CD4-positive, alpha-beta T cell treated with Interleukin-21 for 1 hour (primary cell): Measurements from ENCODE around the gene ACER1.
"Not testable (repeated sequence)": the region's sequence is repeated elsewhere in the genome, so short reads cannot be mapped to it uniquely, and the experiment has no call there.

Experiments
- DNase-seq: peaks from one replicate; pipeline ENCODE4 v3.0.0-alpha.2; 2020

The ACER1 gene, protein sequence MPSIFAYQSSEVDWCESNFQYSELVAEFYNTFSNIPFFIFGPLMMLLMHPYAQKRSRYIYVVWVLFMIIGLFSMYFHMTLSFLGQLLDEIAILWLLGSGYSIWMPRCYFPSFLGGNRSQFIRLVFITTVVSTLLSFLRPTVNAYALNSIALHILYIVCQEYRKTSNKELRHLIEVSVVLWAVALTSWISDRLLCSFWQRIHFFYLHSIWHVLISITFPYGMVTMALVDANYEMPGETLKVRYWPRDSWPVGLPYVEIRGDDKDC

DNA sequence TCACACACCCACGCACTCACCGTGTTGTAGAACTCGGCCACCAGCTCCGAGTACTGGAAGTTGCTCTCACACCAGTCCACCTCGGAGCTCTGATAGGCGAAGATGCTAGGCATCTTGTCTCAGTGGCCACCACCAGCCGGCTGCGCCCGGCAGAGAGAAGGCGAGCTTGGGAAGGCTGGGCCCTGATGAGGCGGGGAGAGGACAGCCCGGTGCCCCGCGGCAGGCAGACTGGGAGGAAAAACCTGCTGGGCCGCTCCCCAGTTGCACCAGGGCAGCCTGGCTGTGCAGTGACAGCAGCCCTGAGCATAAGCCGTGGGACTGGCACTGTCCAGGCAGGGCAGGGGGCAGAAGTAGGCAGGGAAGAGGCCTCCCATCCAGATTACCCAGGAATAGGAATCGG, at the start of gene ACER1:
Gene ACER1, minus strand, starts transcription at position 174 of the 400 bp plus-strand sequence. Its CDS starts 61 bp downstream, at position 113.
- DNase-seq: no peak

DNA sequence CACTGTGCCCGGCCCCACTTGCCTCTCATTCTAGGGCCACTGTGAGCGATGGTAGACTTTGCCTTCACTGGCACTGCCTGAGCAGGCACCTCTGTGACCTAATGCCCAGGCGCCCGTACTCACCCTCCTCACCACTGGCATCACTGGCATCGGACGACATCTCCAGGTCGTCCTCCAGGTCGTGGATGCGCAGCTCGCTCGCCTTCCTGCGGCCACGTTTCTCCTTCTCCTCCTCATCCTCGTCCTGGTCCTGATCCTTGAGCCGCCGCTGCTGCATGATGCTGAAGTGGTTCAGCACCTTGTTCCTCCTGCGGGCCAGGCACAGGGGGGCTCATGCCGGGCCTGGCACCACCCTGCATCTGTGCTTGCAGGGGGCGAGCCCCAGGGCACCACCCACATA, 49.8 kb upstream of the ACER1 start:
- no peak for DNase-seq

DNA sequence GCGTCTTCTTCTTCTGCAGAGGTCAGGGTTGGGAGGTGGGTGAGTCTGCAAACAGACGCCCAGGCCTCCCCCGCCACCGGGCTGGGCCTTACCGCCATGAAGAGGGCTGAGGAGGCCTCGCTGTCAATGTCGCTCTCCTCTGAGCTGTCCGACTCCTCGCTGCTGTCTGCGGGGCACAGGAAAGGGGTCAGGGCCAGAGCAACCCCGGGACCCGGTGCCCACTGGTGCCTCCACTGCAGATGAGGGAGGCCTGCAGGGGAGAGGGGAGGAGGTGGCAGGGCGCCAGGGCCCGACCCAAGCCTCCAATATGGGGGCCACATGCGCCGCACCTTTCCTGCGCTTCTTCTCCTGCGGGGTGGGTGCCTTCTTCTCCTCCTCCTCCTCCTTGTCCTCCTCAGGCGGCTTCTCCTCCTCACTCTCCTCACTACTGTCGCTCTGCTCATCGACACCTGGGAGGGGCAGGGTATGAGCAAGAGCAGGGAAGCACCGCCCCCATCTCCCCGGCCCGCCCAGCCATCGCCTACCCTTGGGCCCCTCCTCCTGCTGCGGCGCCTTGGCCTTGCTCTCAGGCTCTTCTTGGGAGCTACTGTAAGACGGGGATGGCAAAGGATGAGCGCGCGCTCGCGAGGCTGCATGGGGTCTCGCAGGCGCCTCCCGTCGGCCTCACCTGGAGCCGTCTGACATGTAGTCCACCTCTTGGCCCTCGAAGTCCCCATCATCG, 47.8 kb upstream of the ACER1 start:
- DNase-seq: no peak

DNA sequence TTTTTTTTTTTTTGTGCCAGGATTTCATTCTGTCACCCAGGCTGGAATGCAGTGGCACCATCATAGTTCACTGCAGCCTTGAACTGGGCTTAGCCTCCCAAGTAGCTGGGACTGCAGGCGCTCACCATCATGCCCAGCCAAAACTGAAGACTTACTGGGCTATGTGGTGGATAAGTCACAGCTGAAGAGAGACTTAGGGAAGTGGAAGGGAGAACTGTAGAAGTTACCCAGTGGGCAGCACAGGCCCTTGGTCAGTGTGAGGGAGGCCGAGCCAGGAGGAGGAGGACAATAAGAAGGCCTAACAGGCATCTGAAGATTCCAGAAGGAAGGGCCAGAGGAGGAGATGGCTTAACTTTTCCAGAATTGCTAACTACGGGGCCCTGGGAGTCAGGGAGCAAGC, 46.3 kb upstream of the ACER1 start:
- DNase-seq: no peak

DNA sequence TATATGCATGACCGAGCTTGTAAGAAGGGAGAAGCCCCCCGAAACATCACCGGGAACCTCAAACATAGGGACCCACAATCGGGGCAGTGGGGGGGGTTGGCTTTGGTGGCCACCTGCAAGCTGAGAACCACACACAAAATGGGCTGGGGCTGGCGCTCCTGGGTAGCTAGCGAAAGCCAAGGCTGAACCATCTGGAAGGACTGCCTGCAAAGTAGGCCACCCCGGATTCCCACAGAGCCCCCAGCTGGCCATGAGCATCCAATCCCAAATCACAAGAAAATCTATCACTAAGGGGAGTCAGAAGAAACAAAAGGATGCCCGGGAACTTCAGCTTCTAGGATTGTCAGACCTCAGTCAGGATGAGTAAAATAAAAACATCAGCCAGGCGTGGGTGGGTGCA, 45.1 kb upstream of the ACER1 start:
- no peak for DNase-seq

DNA sequence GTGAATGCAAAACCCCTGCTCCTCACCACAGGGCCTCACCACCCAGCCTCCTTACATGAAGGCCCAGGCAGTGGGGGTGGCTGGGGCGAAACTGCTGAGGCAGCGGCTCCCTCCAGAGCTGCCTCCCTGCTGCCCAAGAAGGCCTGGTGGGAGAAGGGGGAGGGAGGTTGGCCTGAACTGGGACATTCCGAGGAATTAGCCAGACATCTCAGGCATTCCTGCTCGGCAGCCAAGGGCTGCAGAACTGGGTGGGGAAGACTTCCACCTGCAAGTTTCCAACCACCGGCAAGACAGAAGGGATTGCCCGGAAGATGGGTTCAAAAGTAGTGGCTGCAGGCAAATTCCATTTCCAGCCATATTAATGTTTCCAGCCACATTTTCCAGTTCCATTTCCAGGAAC, 44.6 kb upstream of the ACER1 start:
- no peak for DNase-seq

DNA sequence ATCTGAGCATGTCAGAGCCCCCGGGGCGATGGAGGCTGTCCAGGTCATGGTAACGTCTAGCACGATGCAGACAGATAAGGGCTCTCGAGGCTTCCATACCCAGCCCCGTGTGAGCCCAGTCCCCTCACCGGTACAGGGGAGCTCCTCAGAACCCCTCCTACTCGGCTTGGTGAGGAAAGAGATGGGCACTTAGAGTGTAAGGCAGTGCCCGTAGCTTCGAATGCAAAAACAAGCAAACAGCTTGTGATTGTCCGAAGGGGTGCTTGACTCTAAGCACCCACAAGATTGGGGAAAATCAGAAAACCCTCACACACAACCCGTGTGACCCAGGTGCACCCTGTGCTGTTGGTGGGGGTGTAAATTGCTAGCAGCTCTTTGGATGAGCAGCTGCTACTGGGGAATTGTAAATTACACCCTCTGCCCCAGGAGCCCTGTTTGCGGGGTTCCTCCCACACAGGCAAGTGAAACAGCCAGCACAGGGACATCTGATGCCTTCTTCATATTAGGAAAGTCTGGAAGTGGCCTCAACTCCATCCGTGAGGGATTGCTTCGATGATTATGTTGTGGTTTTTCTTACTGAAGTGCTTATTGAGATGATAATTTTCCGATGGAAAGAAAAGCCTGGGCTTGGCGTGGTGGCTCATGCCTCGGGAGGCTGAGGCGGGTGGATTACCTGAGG, 43.2 kb upstream of the ACER1 start:
- DNase-seq: no peak

DNA sequence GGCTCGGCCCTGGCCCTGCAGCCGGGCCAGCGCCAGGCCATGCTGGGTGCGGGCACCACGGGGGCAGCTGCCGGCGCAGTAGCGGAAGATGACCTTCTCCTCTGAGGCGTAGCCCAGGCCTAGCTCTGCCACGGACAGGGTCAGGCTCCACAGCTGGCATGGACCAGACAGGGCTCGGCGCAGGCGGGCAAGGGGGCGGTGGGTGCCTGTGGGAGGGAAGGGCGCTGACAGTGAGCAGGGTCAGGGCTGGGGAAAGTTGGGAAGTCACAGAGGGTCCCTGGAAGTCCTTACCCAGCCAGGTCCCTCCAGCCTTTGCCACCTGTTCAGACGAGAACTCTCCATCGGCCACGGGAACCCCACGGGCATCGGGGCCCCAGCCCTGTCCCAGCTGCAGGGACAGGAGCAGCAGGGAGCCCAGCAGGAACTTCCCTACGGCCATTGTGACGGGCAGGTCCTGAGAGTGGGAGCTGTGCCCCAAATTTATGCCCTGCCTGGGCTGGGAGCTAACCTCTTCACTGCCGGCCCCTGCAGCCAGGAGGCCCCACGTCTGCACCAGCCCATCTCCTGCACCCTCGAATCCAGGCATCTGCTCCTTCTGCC, 42.1 kb upstream of the ACER1 start, which contains the start of gene PSPN:
Gene PSPN, minus strand, starts transcription at position 523 of the 600 bp plus-strand sequence. Its CDS starts 84 bp downstream, at position 439.
- no peak for DNase-seq

DNA sequence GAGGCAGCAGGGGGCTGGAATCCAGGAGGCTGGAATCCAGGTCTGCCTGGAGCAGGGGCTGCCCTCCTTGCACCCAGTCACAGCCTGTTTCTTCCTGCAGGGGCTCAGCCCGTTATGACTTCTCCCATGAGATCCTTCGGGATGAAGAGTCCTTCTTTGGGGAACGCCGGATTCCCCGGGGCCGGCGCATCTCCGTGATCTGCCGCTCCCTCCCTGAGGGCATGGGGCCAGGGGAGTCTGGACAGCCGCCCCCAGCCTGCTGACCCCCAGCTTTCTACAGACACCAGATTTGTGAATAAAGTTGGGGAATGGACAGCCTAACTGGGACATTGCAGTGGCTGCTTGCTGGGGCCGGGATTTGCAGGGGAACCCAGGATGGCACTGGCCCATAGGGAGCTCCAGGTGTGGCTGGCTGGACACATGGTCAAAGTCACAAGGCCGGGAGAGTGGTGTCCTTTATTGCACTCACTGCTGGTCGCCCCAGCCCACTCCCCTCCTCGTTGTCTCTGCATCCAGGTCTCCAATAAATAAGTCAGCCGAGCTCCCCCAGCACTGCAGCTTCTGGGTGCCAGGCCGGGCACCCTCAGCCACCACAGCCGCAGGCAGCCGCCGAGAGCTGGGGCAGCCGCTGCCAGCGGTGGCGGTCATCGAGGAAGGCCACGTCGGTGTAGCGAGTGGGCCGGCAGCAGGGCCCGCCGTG, 41.4 kb upstream of the ACER1 start:
- no peak for DNase-seq

DNA sequence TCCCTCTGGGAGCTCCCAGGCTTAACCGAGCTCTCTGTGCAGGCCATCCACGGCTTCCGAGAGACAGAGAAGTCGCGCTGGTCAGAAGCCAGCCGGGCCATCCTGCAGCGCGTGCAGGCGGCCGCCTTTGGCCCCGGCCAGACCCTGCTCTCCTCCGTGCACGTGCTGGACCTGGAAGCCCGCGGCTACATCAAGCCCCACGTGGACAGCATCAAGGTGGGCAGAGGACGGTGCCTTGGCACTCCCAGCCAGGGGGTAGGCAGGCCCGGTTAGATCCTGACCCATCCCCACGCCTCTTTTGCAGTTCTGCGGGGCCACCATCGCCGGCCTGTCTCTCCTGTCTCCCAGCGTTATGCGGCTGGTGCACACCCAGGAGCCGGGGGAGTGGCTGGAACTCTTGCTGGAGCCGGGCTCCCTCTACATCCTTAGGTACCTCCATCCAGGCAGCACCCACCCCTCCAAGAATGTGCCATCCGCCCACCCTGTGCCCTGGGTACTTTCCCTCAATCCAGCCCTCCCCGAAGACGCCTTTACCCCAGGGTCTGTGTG, 40.8 kb upstream of the ACER1 start:
- no peak for DNase-seq

DNA sequence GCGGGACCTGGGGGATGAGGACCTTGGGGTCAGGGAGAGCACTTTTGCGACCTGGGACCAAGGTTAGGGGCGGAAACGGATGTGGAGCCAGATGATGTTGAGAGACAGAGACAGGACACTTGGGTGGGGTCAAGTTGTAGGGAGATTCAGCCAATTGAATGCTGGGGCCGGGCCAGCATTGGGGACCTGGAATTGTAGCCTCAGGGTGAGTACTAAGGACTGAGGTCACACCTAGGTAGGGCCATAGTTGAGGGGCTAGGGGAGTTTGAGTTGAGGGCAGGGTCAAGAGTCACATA, 40.3 kb upstream of the ACER1 start:
- no peak for DNase-seq

DNA sequence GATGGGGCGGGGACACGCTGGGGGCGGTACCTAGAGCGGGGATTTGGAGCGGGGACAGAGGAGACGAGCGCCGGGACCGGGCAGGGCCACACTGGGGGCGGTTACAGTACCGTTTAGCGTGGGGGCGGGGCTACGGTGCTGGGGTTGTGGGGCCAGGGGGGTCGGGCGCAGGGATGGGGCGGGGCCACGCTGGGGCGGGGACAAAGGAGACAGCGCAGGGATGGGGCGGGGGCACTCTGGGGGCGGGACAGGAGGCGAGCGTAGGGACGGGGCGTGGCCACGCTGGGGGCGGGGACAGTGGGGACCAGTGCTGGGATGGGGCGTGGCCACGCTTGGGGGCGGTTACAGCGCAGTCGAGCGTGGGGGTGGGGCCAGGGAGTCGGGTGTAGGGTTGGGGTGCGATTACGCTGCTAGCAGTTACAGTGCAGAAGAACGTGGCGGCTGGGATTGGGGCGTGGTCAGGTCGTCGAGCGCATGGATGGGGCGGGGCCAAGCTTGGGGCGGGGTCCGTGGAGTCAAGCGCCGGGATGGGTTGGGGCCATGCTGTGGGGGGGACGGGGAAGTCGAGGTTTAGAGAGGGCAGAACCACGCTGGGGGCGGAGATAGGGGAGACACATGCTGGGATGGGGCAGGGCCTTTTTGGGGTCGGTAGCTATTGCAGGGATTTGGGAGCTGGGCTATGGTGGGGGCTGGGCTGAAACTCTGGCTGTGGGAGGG, 39.8 kb upstream of the ACER1 start:
- DNase-seq: peak; percentile 98

DNA sequence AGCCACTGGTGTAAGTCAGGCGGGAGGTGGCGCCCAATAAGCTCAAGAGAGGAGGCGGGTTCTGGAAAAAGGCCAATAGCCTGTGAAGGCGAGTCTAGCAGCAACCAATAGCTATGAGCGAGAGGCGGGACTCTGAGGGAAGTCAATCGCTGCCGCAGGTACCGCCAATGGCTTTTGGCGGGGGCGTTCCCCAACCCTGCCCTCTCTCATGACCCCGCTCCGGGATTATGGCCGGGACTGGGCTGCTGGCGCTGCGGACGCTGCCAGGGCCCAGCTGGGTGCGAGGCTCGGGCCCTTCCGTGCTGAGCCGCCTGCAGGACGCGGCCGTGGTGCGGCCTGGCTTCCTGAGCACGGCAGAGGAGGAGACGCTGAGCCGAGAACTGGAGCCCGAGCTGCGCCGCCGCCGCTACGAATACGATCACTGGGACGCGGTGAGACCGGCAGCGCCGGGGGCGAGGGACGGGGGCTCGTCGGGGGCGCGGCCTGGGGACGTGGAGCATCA, 39.2 kb upstream of the ACER1 start, which contains the start of gene ALKBH7:
Gene ALKBH7, plus strand, starts transcription at position 201 of the 502 bp plus-strand sequence. Its CDS starts 27 bp downstream, at position 228.
- peak; percentile 99 for DNase-seq

DNA sequence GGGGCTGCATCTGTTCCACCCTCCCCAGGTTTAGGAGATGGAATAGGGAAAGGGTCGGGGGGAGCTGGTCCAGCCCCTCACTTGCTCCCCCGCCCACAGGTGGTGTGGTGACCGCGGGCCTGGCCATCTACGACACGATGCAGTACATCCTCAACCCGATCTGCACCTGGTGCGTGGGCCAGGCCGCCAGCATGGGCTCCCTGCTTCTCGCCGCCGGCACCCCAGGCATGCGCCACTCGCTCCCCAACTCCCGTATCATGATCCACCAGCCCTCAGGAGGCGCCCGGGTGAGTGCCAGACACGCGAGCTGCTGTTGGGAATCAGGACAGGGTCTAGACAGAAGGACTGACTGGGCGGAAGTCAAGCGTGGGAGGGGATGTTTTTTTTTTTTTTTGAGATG, 30.9 kb upstream of the ACER1 start:
- DNase-seq: no peak

DNA sequence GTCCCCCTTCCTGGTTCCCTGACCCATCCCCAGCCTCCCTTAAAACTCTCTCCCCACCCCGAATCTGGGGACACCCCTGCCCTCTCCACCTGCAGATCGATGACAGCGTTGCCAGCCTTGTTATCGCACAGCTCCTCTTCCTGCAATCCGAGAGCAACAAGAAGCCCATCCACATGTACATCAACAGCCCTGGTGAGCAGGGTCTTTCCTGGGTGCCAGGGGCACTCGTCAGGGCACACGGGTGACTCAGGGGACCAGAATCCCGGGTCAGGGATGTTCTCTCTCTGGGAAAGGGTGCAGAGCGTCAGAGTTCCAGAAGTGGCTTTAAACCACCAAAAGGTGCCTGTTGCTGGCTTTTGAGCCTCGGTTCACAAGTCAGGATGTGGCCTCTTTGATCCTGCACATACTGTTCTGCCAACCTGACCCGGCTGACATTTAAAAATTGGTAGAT, 29.0 kb upstream of the ACER1 start:
- peak; percentile 64 for DNase-seq

DNA sequence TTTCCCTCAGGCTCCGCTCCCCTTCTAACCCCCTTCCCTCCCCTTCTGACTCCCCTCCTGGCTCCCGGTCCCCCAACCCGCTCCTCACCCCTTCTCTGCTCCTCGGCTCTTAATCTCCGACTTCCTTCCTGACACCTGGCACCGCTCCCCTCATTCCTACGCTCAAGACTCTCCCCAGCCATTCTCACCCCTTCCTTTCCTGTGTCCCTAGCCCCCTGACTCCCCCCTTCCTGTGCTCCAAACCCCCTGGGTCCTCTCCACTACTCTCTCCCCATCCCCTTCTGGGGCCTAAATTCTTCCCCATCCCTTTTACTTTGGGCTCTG, 28.6 kb upstream of the ACER1 start:
- DNase-seq: peak; percentile 8

DNA sequence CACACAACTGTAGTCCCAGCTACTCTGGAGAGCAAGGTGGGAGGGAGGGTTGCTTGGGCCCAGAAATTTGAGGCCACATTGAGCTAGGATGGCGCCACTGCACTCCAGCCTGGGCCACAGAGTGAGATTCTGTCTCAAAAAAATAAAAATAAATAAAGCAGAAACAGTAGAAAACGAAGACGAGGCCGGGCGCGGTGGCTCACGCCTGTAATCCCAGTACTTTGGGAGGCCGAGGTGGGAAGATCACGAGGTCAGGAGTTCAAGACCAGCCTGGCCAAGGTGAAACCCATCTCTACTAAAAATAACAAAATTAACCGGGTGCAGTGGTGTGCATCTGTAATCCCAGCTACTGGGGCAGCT, 27.4 kb upstream of the ACER1 start:
- DNase-seq: not testable (repeated sequence)

DNA sequence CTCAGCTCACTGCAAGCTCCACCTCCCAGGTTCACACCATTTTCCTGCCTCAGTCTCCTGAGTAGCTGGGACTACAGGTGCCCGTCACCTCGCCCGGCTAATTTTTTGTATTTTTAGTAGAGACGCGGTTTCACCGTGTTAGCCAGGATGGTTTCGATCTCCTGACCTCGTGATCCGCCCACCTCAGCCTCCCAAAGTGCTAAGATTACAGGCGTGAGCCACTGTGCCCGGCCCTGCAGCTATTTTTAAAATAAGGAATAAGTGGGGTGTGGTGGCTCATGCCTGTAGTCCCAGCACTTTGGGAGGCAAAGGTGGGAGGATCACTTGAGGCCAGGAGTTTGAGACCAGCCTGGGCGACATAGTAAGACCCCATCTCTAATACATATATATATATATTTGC, 27.0 kb upstream of the ACER1 start:
- DNase-seq: not testable (repeated sequence)

DNA sequence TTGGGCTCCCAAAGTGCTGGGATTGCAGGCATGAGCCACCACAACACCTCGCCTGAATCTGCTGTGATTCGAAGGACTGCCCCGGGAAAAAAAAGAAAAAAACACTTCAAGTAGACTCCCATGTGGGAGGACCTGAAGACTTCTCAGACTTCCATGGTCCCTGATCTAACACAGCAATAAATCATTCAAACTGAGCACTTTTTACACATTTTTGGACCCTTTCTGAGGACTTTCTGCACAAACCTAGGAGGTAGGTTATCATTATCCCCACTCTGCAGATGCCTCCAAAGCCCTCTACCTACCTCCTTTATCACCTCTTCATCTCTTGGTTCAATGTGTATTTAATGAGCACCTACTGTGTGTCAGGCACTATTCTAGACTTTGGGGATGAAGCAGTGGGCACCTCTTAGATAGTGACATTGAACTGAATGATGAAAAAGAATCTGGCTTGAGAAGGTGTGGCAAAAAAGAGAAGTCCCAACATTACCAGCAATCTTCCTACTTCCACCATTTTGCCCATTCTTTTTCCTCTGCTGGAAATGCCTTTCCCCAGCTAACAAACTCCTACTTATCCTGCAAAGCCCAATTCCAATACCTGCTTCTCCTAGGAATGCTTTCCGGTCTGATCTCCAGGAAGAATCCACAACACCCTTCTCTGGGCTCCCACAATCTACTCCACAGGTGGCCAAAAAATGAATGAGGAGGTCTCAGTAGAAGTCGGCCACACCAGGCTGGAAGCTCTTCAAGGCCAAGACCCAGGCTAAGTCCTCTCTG, 26.3 kb upstream of the ACER1 start:
- no peak for DNase-seq

DNA sequence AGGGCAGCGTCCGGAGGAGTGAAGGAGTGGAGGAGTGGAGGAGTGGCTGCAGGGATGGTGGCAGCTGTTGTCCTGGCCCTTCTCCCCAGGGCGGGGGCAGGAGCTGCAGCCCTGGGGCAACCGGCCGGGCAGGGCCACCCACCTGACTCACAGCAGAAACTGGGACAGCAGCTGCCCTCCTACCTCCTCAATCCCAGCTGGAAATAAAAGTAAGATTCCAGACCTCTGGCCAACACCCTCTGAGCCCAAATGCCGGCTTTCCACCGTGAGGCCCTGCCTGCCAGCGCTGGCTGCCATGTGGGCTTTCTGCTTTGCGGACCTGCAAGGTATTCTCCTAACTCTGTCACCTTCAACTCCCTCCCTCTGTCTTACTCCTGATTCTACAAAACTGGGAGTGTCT, 24.6 kb upstream of the ACER1 start:
- DNase-seq: no peak

DNA sequence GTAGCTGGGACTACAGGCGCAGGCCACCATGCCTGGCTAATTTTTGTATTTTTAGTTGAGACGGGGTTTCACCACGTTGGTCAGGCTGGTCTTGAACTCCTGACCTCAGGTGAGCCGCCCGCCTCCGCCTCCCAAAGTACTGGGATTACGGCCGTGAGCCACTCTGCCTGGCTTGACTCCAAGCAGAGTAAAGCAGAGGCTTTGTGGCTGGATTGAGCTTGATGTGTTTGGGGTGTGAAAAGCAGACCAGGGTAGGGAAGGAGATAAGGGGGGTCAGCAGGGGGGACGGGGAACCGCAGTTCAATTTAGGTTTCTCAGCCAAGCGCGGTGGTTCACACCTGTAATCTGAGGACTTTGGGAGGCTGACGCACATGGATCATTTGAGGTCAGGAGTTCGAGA, 23.8 kb upstream of the ACER1 start:
- no peak for DNase-seq
